Activated gamma-delta T cell treated with anti-CD3 and anti-CD28 coated beads, Interleukin-2, amount 50 U/mL, for 16 hours (primary cell): ENCODE measurements around the gene USP2.

Experiments
- DNase-seq: peaks from one replicate; pipeline ENCODE4 v3.0.0-alpha.2; 2020; ENCODE audit warnings: low read depth

USP2 gene

GRCh38 chr11:119381181-119381988 is at the start of gene USP2:
Gene USP2 (minus strand): TSS chr11:119381690. CDS start chr11:119373480, 8,210 bp downstream.
- DNase-seq = peak; percentile 91

- DNase-seq = no peak
Measured at GRCh38 chr11:119427279-119427678, 45.8 kb upstream of the USP2 start.

- no peak for DNase-seq
Measured at GRCh38 chr11:119426142-119426541, 44.7 kb upstream of the USP2 start.

- no peak for DNase-seq
Measured at GRCh38 chr11:119424775-119425174, 43.3 kb upstream of the USP2 start.

- DNase-seq = no peak
Measured at GRCh38 chr11:119424276-119424675, 42.8 kb upstream of the USP2 start.

- DNase-seq = no peak
Measured at GRCh38 chr11:119423509-119424254, 42.2 kb upstream of the USP2 start.

GRCh38 chr11:119422809-119423508 is 41.5 kb upstream of the USP2 start, which contains the start of gene THY1:
Gene THY1 (minus strand): TSS chr11:119423172. CDS start chr11:119420905, 2,267 bp downstream.
- no peak for DNase-seq

- DNase-seq = no peak
Measured at GRCh38 chr11:119421941-119422808, 40.7 kb upstream of the USP2 start.

GRCh38 chr11:119421351-119421750 is 39.9 kb upstream of the USP2 start:
- DNase-seq = no peak

GRCh38 chr11:119420631-119421030 is 39.1 kb upstream of the USP2 start:
- no peak for DNase-seq

GRCh38 chr11:119419834-119420492 is 38.5 kb upstream of the USP2 start:
- no peak for DNase-seq

- DNase-seq = no peak
Measured at GRCh38 chr11:119419246-119419645, 37.8 kb upstream of the USP2 start.

- no peak for DNase-seq
Measured at GRCh38 chr11:119418759-119419158, 37.3 kb upstream of the USP2 start.

- no peak for DNase-seq
Measured at GRCh38 chr11:119417726-119418540, 36.4 kb upstream of the USP2 start.

- DNase-seq = no peak
Measured at GRCh38 chr11:119416606-119417580, 35.4 kb upstream of the USP2 start.

GRCh38 chr11:119415966-119416365 is 34.5 kb upstream of the USP2 start:
- no peak for DNase-seq

- DNase-seq = no peak
Measured at GRCh38 chr11:119415517-119415916, 34.0 kb upstream of the USP2 start.

- DNase-seq = no peak
Measured at GRCh38 chr11:119414734-119415133, 33.2 kb upstream of the USP2 start.

- DNase-seq = no peak
Measured at GRCh38 chr11:119414321-119414720, 32.8 kb upstream of the USP2 start.
